ENCODE measurements around the gene HERPUD1. TPM values are rescaled to one million over a fixed set of nuclear protein-coding genes. Genes with fewer than 3 reads are reported as not detected.

Gene HERPUD1
- total and polyA plus RNA-seq, 9 of the 15 experiments (the other 6 are each of a cell fraction or from before 2014, with no cell fraction given), result 14.2 to 60.7 (median 37.4) TPM

DNA sequence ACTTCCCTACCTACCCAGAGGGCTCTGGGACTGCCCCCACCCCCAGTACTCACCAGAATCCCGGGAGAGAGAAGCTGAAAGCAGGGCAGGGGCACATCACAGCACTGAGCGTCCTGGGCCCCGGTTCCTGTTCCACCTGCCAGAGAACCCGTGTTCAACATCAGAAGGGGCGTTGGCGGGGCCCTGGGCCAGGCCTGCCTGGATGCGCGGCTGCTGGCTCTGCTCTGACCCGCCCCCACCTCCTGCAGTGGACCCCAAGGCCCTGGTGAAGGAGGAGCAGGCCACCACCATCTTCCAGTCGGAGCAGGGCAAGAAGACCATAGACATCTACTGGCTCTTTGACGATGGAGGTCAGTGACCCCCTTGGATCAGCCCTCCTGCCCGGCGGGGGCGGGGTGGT is 39.2 kb upstream of the HERPUD1 start:
- in situ Hi-C loops (cut with MboI) (no loop called here), intact Hi-C loops (cut with micrococcal nuclease) (no loop called here)
- no peaks in the 10 kb centered on the region for H3K9me1 ChIP-seq (ENCODE audit: control insufficient read depth, insufficient read depth, low read length)
- no peaks in the 10 kb centered on the region for H3K36me3 ChIP-seq (ENCODE audit: control insufficient read depth, insufficient read depth, low read length)
- H3K9me3 ChIP-seq (replicated peaks; ENCODE audit: control insufficient read depth, insufficient read depth, low read depth, low read length), result no peaks in the 10 kb centered on the region
- H3K4me3 ChIP-seq, result no peak overlapping the region
- whole genome bisulfite sequencing (ENCODE audit: insufficient coverage, low coverage, missing lambda C conversion rate), result 0% methylated on average over 14 of the region's 14 CpGs
- H3K79me2 ChIP-seq (ENCODE audit: control insufficient read depth, insufficient read depth, low read length), result no peaks in the 10 kb centered on the region
- BruUV-seq (replicated peaks), result no TSS peak
- H3K27ac ChIP-seq (ENCODE audit: extremely low read depth, low read depth, low read length), result no peak overlapping the region
- H4K20me1 ChIP-seq (replicated peaks; ENCODE audit: control insufficient read depth, insufficient read depth, low read length), result no peaks in the 10 kb centered on the region
- FAIRE-seq (no peak), ATAC-seq (no peak), DNase-seq (ENCODE audit: extremely low read depth in 1 of 4, low spot score in 3 of 4) (no peak)
- no peak overlapping the region for H2AFZ ChIP-seq (ENCODE audit: low read depth, low read length)
- peaks cover 10 to 50% of the 10 kb centered on the region in 2 experiments; a peak in 3 of 5 replicates for H3K27me3 ChIP-seq (ENCODE audit: control insufficient read depth in 2 of 2, insufficient read depth in 2 of 2, low read length in 2 of 2)
- H3K4me2 ChIP-seq (ENCODE audit: insufficient read depth, low read length), result no peak overlapping the region
- no peak overlapping the region for H3K9ac ChIP-seq (ENCODE audit: insufficient read depth in 1 of 2, low read depth in 2 of 2, low read length in 2 of 2)
- TF ChIP-seq MEIS2 (IDR thresholded peaks at IDR 0.05; ENCODE audit: partially characterized antibody) (no peak), DPF2 (IDR thresholded peaks at IDR 0.05) (no peak), CHD1 (IDR thresholded peaks at IDR 0.05; ENCODE audit: low read length) (no peak)
- TF ChIP-seq, protein P1, sequence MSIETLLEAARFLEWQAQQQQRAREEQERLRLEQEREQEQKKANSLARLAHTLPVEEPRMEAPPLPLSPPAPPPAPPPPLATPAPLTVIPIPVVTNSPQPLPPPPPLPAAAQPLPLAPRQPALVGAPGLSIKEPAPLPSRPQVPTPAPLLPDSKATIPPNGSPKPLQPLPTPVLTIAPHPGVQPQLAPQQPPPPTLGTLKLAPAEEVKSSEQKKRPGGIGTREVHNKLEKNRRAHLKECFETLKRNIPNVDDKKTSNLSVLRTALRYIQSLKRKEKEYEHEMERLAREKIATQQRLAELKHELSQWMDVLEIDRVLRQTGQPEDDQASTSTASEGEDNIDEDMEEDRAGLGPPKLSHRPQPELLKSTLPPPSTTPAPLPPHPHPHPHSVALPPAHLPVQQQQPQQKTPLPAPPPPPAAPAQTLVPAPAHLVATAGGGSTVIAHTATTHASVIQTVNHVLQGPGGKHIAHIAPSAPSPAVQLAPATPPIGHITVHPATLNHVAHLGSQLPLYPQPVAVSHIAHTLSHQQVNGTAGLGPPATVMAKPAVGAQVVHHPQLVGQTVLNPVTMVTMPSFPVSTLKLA (conservative IDR thresholded peaks at IDR 0.05), result no peak
- peaks cover 0 to 3% of the 10 kb centered on the region in 2 experiments; a peak in 1 of 5 replicates for H3K4me1 ChIP-seq (replicated peaks in 1 of 2; ENCODE audit: control insufficient read depth in 2 of 2, insufficient read depth in 2 of 2, low read length in 2 of 2)
- ChIA-PET CTCF (ENCODE audit: low intra/inter-chr PET ratio) (no interaction called here), POLR2A (interaction anchor here (0.7 to 1.7 kb wide), 2 partner anchors 39 to 246 kb away, joined by 6 read pairs; no protein-coding TSS in a partner anchor)
